22Rv1 (cell line): ENCODE measurements around the gene ASAP2.

Source experiments
- H3K27ac ChIP-seq: fragments of 450-650 bp; 2 replicates; pipeline ENCODE4 v1.5.1; 2017
- CTCF ChIP-seq: fragments of 450-650 bp; IDR thresholded peaks from 2 replicates; pipeline ENCODE4 v1.5.1; 2017; ENCODE audit warnings: mild to moderate bottlenecking
- ZFX ChIP-seq: fragments of 450-650 bp; IDR thresholded peaks from 2 replicates; pipeline ENCODE4 v1.6.1; 2017; ENCODE audit warnings: antibody characterized with exemption, borderline replicate concordance

ASAP2 gene

GRCh38 chr2:9370746-9371145 is 164.1 kb downstream of the ASAP2 start:
- TF ChIP-seq CTCF (no peak), ZFX (no peak)
- no peak overlapping the region for H3K27ac ChIP-seq

GRCh38 chr2:9373047-9373446 is 166.4 kb downstream of the ASAP2 start:
- H3K27ac ChIP-seq: no peak overlapping the region
- TF ChIP-seq ZFX (no peak), CTCF (no peak)

- TF ChIP-seq ZFX (no peak), CTCF (no peak)
- no peak overlapping the region for H3K27ac ChIP-seq
Observed at GRCh38 chr2:9373476-9373875, 166.9 kb downstream of the ASAP2 start.

- H3K27ac ChIP-seq: no peak overlapping the region
- TF ChIP-seq ZFX (no peak), CTCF (no peak)
Observed at GRCh38 chr2:9374071-9374730, 167.6 kb downstream of the ASAP2 start.

- TF ChIP-seq CTCF: no peak
- TF ChIP-seq ZFX: no peak
- no peak overlapping the region for H3K27ac ChIP-seq
Observed at GRCh38 chr2:9375857-9376428, 169.3 kb downstream of the ASAP2 start.

GRCh38 chr2:9377461-9378097 is 171.0 kb downstream of the ASAP2 start:
- TF ChIP-seq ZFX (no peak), CTCF (no peak)
- no peak overlapping the region for H3K27ac ChIP-seq
